Epithelial cell of prostate (primary cell): ENCODE measurements around the gene PTTG1.

Source experiments
- DNase-seq: peaks from one replicate; pipeline ENCODE4 v3.0.0-alpha.2; 2011; ENCODE audit warnings: low read depth, low spot score
- H3K27ac ChIP-seq: fragments of 450-650 bp; 2 replicates; pipeline ENCODE4 v1.5.1; 2017; ENCODE audit warnings: mild to moderate bottlenecking

PTTG1 gene

GRCh38 chr5:160468363-160468975 lies 46.8 kb downstream of the PTTG1 start:
- H3K27ac ChIP-seq = peak overlapping the region; percentile 43
- DNase-seq = no peak

GRCh38 chr5:160469156-160470144 lies 47.8 kb downstream of the PTTG1 start:
- no peak overlapping the region for H3K27ac ChIP-seq
- DNase-seq = no peak

- no peak overlapping the region for H3K27ac ChIP-seq
- no peak for DNase-seq
Observed at GRCh38 chr5:160470437-160471361, 49.0 kb downstream of the PTTG1 start.

GRCh38 chr5:160471761-160472160 lies 50.1 kb downstream of the PTTG1 start:
- H3K27ac ChIP-seq = no peak overlapping the region
- no peak for DNase-seq

GRCh38 chr5:160472482-160472881 lies 50.8 kb downstream of the PTTG1 start:
- no peak for DNase-seq
- no peak overlapping the region for H3K27ac ChIP-seq

GRCh38 chr5:160473681-160474080 lies 52.0 kb downstream of the PTTG1 start:
- H3K27ac ChIP-seq = no peak overlapping the region
- no peak for DNase-seq

DNA sequence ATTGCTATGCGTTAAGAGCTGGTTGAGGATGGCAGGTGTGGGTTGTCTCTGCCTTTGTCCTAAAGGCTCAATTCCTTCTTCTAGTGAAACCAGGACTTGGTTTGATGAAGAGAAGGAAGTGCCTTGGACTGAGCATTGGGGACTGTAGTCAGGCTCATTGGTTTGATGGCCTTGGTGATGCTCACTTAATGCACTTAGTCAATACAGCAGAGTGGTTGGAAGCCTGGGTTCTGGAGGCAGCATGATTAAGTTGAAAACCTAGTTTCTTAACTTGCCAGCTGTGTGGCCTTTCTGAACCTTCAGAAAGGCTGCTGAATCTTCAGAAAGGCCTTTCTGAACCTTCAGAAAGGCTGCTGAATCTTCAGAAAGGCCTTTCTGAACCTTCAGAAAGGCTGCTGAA lies 52.4 kb downstream of the PTTG1 start:
- DNase-seq = no peak
- no peak overlapping the region for H3K27ac ChIP-seq

- no peak overlapping the region for H3K27ac ChIP-seq
- DNase-seq = no peak
Observed at GRCh38 chr5:160475864-160476438, 54.3 kb downstream of the PTTG1 start.

- no peak overlapping the region for H3K27ac ChIP-seq
- no peak for DNase-seq
Observed at GRCh38 chr5:160477266-160477970, 55.8 kb downstream of the PTTG1 start.

DNA sequence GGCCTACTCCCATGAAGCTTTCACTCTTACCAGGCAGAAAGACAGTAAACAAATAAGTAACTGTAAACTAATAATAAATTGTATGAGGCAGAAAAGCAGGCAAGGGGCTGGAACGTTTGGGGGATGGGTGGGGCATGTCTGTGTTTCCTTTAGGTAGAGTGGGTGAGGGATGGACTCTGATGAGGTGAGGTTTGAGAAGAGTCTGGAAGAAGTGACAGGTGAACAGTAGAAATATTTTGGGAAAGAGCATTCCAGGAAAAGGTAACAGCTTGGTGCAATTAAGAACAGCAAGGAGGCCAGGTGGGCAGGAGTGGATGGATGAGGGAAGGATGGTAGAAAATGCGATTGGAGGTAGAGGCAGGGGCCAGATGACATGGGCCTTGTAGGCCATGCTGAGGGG lies 56.5 kb downstream of the PTTG1 start:
- DNase-seq = no peak
- no peak overlapping the region for H3K27ac ChIP-seq
